HCT116 (cell line): ENCODE data around the gene CHRNA7. TPM values are rescaled to one million over a fixed set of nuclear protein-coding genes. Genes with fewer than 3 reads are reported as not detected.

Experiments used
- ATAC-seq: fragments of 200-7000 bp; cut with Tn5 transposase; 2 replicates; pipeline ENCODE4 v1.9.1; 2020; ENCODE audit warnings: mild to moderate bottlenecking, moderate library complexity
- BruUV-seq: library from RNA; stranded (reverse); fragments of 400-500 nt; replicated peaks from 2 replicates; lab custom pipeline; 2021; lab: Mats Ljungman, UMichigan
- CTCF ChIA-PET: fragments of 300-600 bp; sonication (Branson Sonifier 250); formaldehyde crosslinking; loops from one replicate; lab custom pipeline; 2021; ENCODE audit warnings: antibody characterized with exemption; lab: Charles Lee
- POLR2A ChIA-PET: fragments of 300-600, 350-600 bp; sonication (Branson Sonifier 250); formaldehyde crosslinking; loops from one replicate; lab custom pipeline; 2021; ENCODE audit warnings: antibody characterized with exemption; lab: Charles Lee
- RAD21 ChIA-PET, 2 experiments: fragments of 300-600 bp; sonication (Branson Sonifier 250); formaldehyde crosslinking; loops; one replicate each; lab custom pipeline; 2023; ENCODE audit warnings: low total read pairs in 2 of 2; ENCODE audit not compliant: uncharacterized antibody in 2 of 2, unreplicated experiment in 2 of 2, low non-redundant PET in 1 of 2; lab: Charles Lee
- DNase-seq: peaks from one replicate; pipeline ENCODE4 v3.0.0-alpha.2; 2010; ENCODE audit warnings: low read depth, low spot score
- H2AFZ ChIP-seq: fragments of 200-600 bp; shearing (Covaris generic), sonication (generic); 2 replicates; pipeline ENCODE4 v1.6.1; 2017; ENCODE audit warnings: low read depth, mixed run types, mixed read lengths, antibody characterized with exemption, low read length; ENCODE audit not compliant: poor library complexity, severe bottlenecking
- H3K27ac ChIP-seq: 2 replicates; pipeline ENCODE4 v1.5.1; 2012; ENCODE audit warnings: low read depth, low read length
- H3K27me3 ChIP-seq: fragments of 200-600 bp; sonication (generic); 2 replicates; pipeline ENCODE4 v1.6.1; 2016; ENCODE audit warnings: mixed run types, low read length, mixed read lengths; ENCODE audit not compliant: insufficient read depth
- H3K36me3 ChIP-seq, 2 experiments: fragments of 200-500 bp in 1 of 2; fragments of 200-600 bp in 1 of 2; sonication (Bioruptor generic) in 1 of 2; sonication (generic) in 1 of 2; 2 replicates each; pipeline versions ENCODE4 v1.5.1 to v1.6.1; 2014 to 2016; ENCODE audit warnings: low read length in 2 of 2, inconsistent platforms in 1 of 2, mixed read lengths in 1 of 2, mixed run types in 1 of 2; ENCODE audit not compliant: insufficient read depth in 2 of 2, control insufficient read depth in 1 of 2
- H3K4me1 ChIP-seq, 2 experiments: fragments of 200-600 bp in 1 of 2; sonication (generic) in 1 of 2; 2 replicates each; pipeline versions ENCODE4 v1.5.1 to v1.6.1; 2012 to 2017; ENCODE audit warnings: low read length in 2 of 2, inconsistent platforms in 1 of 2, mild to moderate bottlenecking in 1 of 2, mixed read lengths in 1 of 2, mixed run types in 1 of 2, moderate library complexity in 1 of 2; ENCODE audit not compliant: insufficient read depth in 2 of 2, control insufficient read depth in 1 of 2
- H3K4me2 ChIP-seq: fragments of 200-600 bp; sonication (generic); 2 replicates; pipeline ENCODE4 v1.6.1; 2017; ENCODE audit warnings: mixed run types, low read length, mixed read lengths
- H3K4me3 ChIP-seq, 2 experiments: fragments of 200-600 bp in 1 of 2; sonication (generic) in 1 of 2; replicated peaks in 1 of 2; 2 replicates each; pipeline ENCODE4 v1.5.1; 2011 to 2016; ENCODE audit warnings: low read length in 2 of 2, control low read depth in 1 of 2, low read depth in 1 of 2, mild to moderate bottlenecking in 1 of 2, mixed read lengths in 1 of 2, mixed run types in 1 of 2
- H3K79me2 ChIP-seq: fragments of 200-600 bp; sonication (generic); 2 replicates; pipeline ENCODE4 v1.6.1; 2017; ENCODE audit warnings: mild to moderate bottlenecking, mixed run types, low read length, moderate library complexity, mixed read lengths; ENCODE audit not compliant: insufficient read depth
- H3K9ac ChIP-seq: fragments of 200-600 bp; sonication (generic); 2 replicates; pipeline ENCODE4 v1.6.1; 2016; ENCODE audit warnings: low read length, mixed read lengths
- H3K9me2 ChIP-seq: fragments of 200-600 bp; sonication (generic), shearing (Covaris generic); 2 replicates; pipeline ENCODE4 v1.6.1; 2017; ENCODE audit warnings: mixed run types, mild to moderate bottlenecking, moderate library complexity; ENCODE audit not compliant: insufficient read depth
- H3K9me3 ChIP-seq, 2 experiments: fragments of 200-500 bp in 1 of 2; fragments of 200-600 bp in 1 of 2; sonication (Bioruptor generic) in 1 of 2; sonication (generic) in 1 of 2; 2 replicates each; pipeline ENCODE4 v1.6.1; 2014 to 2017; ENCODE audit warnings: low read length in 2 of 2, mixed read lengths in 2 of 2, inconsistent platforms in 1 of 2, low read depth in 1 of 2, mild to moderate bottlenecking in 1 of 2, mixed run types in 1 of 2, moderate library complexity in 1 of 2; ENCODE audit not compliant: control insufficient read depth in 1 of 2, insufficient read depth in 1 of 2
- H4K20me1 ChIP-seq: fragments of 200-600 bp; sonication (generic), shearing (Covaris generic); 2 replicates; pipeline ENCODE4 v1.6.1; 2017; ENCODE audit warnings: mixed run types, mild to moderate bottlenecking, moderate library complexity; ENCODE audit not compliant: insufficient read depth
- CBX3 ChIP-seq: IDR thresholded peaks from 2 replicates; pipeline ENCODE4 v1.6.1; 2012; ENCODE audit warnings: low read depth
- CEBPB ChIP-seq: IDR thresholded peaks from 2 replicates; pipeline ENCODE4 v1.6.1; 2012; ENCODE audit warnings: low read depth
- EGR1 ChIP-seq: IDR thresholded peaks from 2 replicates; pipeline ENCODE4 v1.6.1; 2012; ENCODE audit warnings: low read depth
- FOSL1 ChIP-seq: IDR thresholded peaks from 2 replicates; pipeline ENCODE4 v1.6.1; 2012; ENCODE audit warnings: low read depth
- MAX ChIP-seq: IDR thresholded peaks from 2 replicates; pipeline ENCODE4 v1.6.1; 2012
- POLR2A ChIP-seq: IDR thresholded peaks from 2 replicates; pipeline ENCODE4 v1.7.0; 2011; ENCODE audit warnings: borderline replicate concordance; ENCODE audit not compliant: insufficient read depth, insufficient read length; ENCODE audit errors: extremely low read depth
- SIN3A ChIP-seq: IDR thresholded peaks from 2 replicates; pipeline ENCODE4 v1.6.1; 2012; ENCODE audit warnings: low read depth
- YY1 ChIP-seq: IDR thresholded peaks from 2 replicates; pipeline ENCODE4 v1.6.1; 2011; ENCODE audit warnings: low read length, low read depth, moderate library complexity, mild to moderate bottlenecking; ENCODE audit not compliant: insufficient replicate concordance; ENCODE audit errors: extremely low read depth
- intact Hi-C: fragments of 100-400 bp; cut with micrococcal nuclease; formaldehyde crosslinking; loops from 2 replicates; pipeline ENCODE4 v1.10.0; 2022
- total RNA-seq: library from RNA; stranded (reverse); gene quantifications from one replicate; pipeline ENCODE4 v1.2.1, GENCODE V29; 2021; ENCODE audit not compliant: unreplicated experiment

CHRNA7 gene
- total RNA-seq, 1 experiment from 2014 or later, result 6.8 TPM

GRCh38 chr15:32119286-32119685 lies 89.0 kb downstream of the CHRNA7 start:
- H3K9me3 ChIP-seq, result no peaks in the 10 kb centered on the region
- no peaks in the 10 kb centered on the region for H3K79me2 ChIP-seq
- RAD21 ChIA-PET, result no interaction called here
- TF ChIP-seq SIN3A, result no peak
- no peak for TF ChIP-seq YY1
- no peak for TF ChIP-seq CBX3
- no peak for TF ChIP-seq MAX
- no peak for TF ChIP-seq CEBPB
- no peak for TF ChIP-seq FOSL1
- no peak for TF ChIP-seq POLR2A
- no peak overlapping the region for H3K27ac ChIP-seq
- no peaks in the 10 kb centered on the region; a peak in 1 of 4 replicates for H3K36me3 ChIP-seq
- no peaks in the 10 kb centered on the region for H3K9me2 ChIP-seq
- no peaks in the 10 kb centered on the region for H4K20me1 ChIP-seq
- no peak for DNase-seq
- BruUV-seq, result no TSS peak
- H3K27me3 ChIP-seq, result no peaks in the 10 kb centered on the region
- no peak overlapping the region for H2AFZ ChIP-seq
- no peak overlapping the region for H3K9ac ChIP-seq
- POLR2A ChIA-PET, result no interaction called here
- no peak for ATAC-seq
- H3K4me3 ChIP-seq, result no peak overlapping the region
- intact Hi-C loops, result no loop called here
- H3K4me1 ChIP-seq, result no peaks in the 10 kb centered on the region
- CTCF ChIA-PET, result no interaction called here
- no peak overlapping the region for H3K4me2 ChIP-seq

- H3K27me3 ChIP-seq, result no peaks in the 10 kb centered on the region
These were observed 89.5 kb downstream of the CHRNA7 start for GRCh38 chr15:32119694-32120330.

More at GRCh38 chr15:32119694-32120330, 89.5 kb downstream of the CHRNA7 start:
- no peak overlapping the region for H3K9ac ChIP-seq
- ChIA-PET POLR2A (no interaction called here), RAD21 (no interaction called here), CTCF (no interaction called here)
- no peak overlapping the region for H3K4me2 ChIP-seq
- no peak for DNase-seq
- no peak overlapping the region for H3K27ac ChIP-seq
- H3K9me3 ChIP-seq, result no peaks in the 10 kb centered on the region
- no peaks in the 10 kb centered on the region for H3K79me2 ChIP-seq
- no peaks in the 10 kb centered on the region; a peak in 1 of 4 replicates for H3K36me3 ChIP-seq
- no TSS peak for BruUV-seq
- no peak overlapping the region for H2AFZ ChIP-seq
- no peaks in the 10 kb centered on the region for H3K9me2 ChIP-seq
- H4K20me1 ChIP-seq, result no peaks in the 10 kb centered on the region
- no peak for ATAC-seq
- TF ChIP-seq EGR1, result no peak
- H3K4me1 ChIP-seq, result no peaks in the 10 kb centered on the region
- intact Hi-C loops, result no loop called here
- no peak overlapping the region for H3K4me3 ChIP-seq
